Muscle of leg (tissue), 11 donors: ENCODE data around the gene CCDC51. TPM values are rescaled to one million over a fixed set of nuclear protein-coding genes. Genes with fewer than 3 reads are reported as not detected.

Experiments
- DNase-seq: peaks from one replicate; pipeline ENCODE4 v3.0.0; 2013
- H3K27ac ChIP-seq: one replicate; pipeline ENCODE4 v1.5.1; 2013; ENCODE audit warnings: mild to moderate bottlenecking, low read length, control low read depth
- H3K27me3 ChIP-seq: one replicate; pipeline ENCODE4 v1.6.1; 2013; ENCODE audit warnings: low read length; ENCODE audit not compliant: control insufficient read depth, insufficient read depth
- H3K36me3 ChIP-seq: one replicate; pipeline ENCODE4 v1.6.1; 2013; ENCODE audit warnings: low read length; ENCODE audit not compliant: control insufficient read depth, insufficient read depth
- H3K4me1 ChIP-seq: one replicate; pipeline ENCODE4 v1.6.1; 2013; ENCODE audit warnings: low read length; ENCODE audit not compliant: control insufficient read depth, insufficient read depth
- H3K4me3 ChIP-seq: one replicate; pipeline ENCODE4 v1.5.1; 2013; ENCODE audit warnings: low read length, control low read depth
- H3K9me3 ChIP-seq: replicated peaks from 2 replicates; pipeline ENCODE4 v1.6.1; 2013; ENCODE audit warnings: low read depth, low read length; ENCODE audit not compliant: control insufficient read depth
- WGBS: methylation state at CpG from one replicate; pipeline ENCODE4 v1.1.5; 2013; ENCODE audit warnings: missing lambda C conversion rate; ENCODE audit not compliant: insufficient coverage; 5-methylcytosine and 5-hydroxymethylcytosine counted together
- polyA plus RNA-seq, 8 donors: library from polyadenylated mRNA; unstranded; fragments of 120-200 nt; gene quantifications; one replicate each; pipeline versions ENCODE4 v1.2.1 to v1.2.3, GENCODE V29; 2013; ENCODE audit warnings: inconsistent platforms in 1 of 8, low replicate concordance in 1 of 8; ENCODE audit not compliant: insufficient read length in 8 of 8, insufficient read depth in 1 of 8
- total RNA-seq: library from RNA; stranded (reverse); fragments of 120-200 nt; gene quantifications from one replicate; pipeline ENCODE4 v1.2.4, GENCODE V29; 2013

CCDC51 gene
- total and polyA plus RNA-seq, 9 donors = 11.2 to 17.9 (median 13.2) TPM

GRCh38 chr3:48435223-48435595 is 4.7 kb downstream of the CCDC51 start:
- H3K27ac ChIP-seq = no peak overlapping the region
- H3K4me3 ChIP-seq = no peak overlapping the region

GRCh38 chr3:48434591-48435222 is 5.2 kb downstream of the CCDC51 start:
- no peak overlapping the region for H3K27ac ChIP-seq

More at GRCh38 chr3:48435223-48435595, 4.7 kb downstream of the CCDC51 start:
- Histone ChIP-seq H3K27me3 (no peaks in the 10 kb centered on the region), H3K4me1 (peaks cover 9% of the 10 kb centered on the region), H3K9me3 (no peaks in the 10 kb centered on the region), H3K36me3 (peaks cover 36% of the 10 kb centered on the region)
- DNase-seq = no peak
- 67% methylated on average over 3 of the region's 4 CpGs for WGBS

DNA sequence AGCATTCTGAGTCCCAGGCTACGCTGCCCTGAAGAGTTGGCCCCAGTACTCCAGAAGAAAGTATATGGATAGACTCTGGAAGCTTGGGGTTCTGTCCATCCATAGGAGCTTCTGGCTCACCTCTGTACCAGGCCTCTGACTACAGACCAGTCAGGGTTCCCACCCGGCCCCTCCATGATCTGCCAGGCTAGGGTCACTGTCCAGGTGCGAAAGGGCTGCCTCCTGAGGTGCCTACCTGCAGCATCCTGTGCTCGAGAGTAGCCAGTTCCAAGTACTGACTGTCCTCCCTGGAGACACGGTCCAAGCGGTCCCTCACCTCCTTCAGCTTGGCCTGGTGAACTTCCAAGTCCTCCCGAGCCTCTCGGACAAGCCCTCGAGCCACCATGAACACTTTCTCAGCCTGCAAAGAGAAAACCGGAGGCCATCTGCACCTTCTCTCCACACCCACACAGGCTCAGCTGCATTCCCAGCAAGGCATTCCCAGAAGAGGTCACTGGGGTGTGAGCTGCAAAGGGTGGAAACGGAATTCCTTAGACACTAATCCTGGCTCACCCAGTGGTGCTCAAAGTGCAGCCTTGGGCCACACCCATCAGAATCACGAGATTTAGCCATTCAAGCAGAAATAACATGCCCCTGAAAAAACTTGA is 6.3 kb downstream of the CCDC51 start:
- Histone ChIP-seq H3K27ac (peak overlapping the region; percentile 9), H3K27me3 (no peaks in the 10 kb centered on the region), H3K9me3 (no peaks in the 10 kb centered on the region), H3K36me3 (peaks cover 36% of the 10 kb centered on the region), H3K4me1 (peaks cover 10% of the 10 kb centered on the region), H3K4me3 (no peak overlapping the region)
- 84% methylated on average over 6 of the region's 12 CpGs for WGBS
- no peak for DNase-seq

More at GRCh38 chr3:48434591-48435222, 5.2 kb downstream of the CCDC51 start:
- H3K4me1 ChIP-seq = peaks cover 14% of the 10 kb centered on the region
- no peaks in the 10 kb centered on the region for H3K27me3 ChIP-seq
- peaks cover 36% of the 10 kb centered on the region for H3K36me3 ChIP-seq
- WGBS = 86% methylated on average over 14 of the region's 15 CpGs
- H3K9me3 ChIP-seq = no peaks in the 10 kb centered on the region
- H3K4me3 ChIP-seq = no peak overlapping the region
- no peak for DNase-seq

GRCh38 chr3:48432411-48433371 is 7.2 kb downstream of the CCDC51 start:
- Histone ChIP-seq H3K27ac (no peak overlapping the region), H3K27me3 (no peaks in the 10 kb centered on the region), H3K4me3 (no peak overlapping the region), H3K4me1 (peaks cover 19% of the 10 kb centered on the region), H3K36me3 (peaks cover 36% of the 10 kb centered on the region), H3K9me3 (no peaks in the 10 kb centered on the region)
- WGBS = 68% methylated on average over 12 of the region's 16 CpGs
- DNase-seq = no peak

DNA sequence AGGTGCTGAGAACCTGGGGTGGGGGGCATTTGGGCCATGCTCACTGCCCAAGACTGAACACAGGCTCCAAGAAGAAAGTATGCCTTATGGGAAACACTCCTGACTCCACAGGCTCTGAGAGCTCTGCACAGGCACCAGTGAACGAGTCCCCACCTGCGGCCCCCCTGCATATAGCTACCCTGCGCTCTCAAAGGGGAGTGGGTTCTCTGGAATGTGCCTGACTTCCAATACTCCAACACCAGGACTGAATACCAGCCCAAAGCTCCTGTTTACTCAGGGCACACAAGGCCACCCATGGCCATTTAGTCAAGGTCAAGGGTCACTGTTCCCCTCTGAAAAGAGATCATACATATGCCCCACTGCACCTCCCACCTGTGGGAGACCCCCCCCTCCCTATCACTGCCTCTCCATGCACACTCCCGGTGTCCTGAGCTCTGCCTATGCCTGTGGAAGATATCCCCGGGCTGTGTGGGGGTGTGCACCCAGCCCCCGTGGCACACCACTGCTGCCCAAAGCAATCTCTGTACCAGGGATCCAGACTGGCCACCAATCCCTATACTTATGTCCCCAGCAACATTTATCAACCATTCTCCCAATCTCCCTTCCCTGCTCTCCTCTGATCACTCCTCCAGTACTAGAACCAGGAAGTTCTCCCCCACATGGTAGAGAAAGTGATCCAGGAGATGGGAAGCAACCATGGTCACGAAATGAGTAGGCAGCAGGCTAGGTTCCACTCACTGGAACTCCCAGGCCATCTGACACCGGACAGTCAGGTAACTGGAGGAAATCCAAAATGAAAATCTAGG is 8.5 kb downstream of the CCDC51 start:
- H3K9me3 ChIP-seq = no peaks in the 10 kb centered on the region
- WGBS = 84% methylated on average over 6 of the region's 8 CpGs
- peaks cover 36% of the 10 kb centered on the region for H3K36me3 ChIP-seq
- H3K4me3 ChIP-seq = no peak overlapping the region
- H3K4me1 ChIP-seq = peaks cover 32% of the 10 kb centered on the region
- H3K27me3 ChIP-seq = no peaks in the 10 kb centered on the region
- DNase-seq = no peak
- H3K27ac ChIP-seq = no peak overlapping the region

DNA sequence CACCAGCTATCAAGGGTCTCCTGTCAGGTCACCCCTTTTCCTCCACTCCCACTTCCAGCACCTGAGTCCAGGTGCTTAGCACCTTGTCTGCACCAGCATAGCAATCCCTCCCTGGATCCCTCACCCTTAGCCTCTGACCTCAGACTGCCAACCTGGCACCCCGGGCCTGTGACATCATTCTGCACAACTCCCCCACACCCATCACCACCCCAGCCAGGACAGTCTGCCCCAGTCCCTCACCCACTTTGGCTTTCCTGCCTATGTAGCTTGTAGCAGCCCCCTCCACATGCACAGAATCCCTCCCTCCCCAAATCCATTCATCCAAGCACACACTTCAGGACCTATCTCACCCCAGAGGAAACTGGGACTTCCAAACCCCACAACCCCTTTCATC is 9.2 kb downstream of the CCDC51 start:
- Histone ChIP-seq H3K27ac (no peak overlapping the region), H3K27me3 (no peaks in the 10 kb centered on the region), H3K36me3 (peaks cover 36% of the 10 kb centered on the region), H3K4me3 (no peak overlapping the region), H3K4me1 (peaks cover 39% of the 10 kb centered on the region), H3K9me3 (no peaks in the 10 kb centered on the region)
- no peak for DNase-seq
- 64% methylated on average over 1 of the region's 1 CpG for WGBS

DNA sequence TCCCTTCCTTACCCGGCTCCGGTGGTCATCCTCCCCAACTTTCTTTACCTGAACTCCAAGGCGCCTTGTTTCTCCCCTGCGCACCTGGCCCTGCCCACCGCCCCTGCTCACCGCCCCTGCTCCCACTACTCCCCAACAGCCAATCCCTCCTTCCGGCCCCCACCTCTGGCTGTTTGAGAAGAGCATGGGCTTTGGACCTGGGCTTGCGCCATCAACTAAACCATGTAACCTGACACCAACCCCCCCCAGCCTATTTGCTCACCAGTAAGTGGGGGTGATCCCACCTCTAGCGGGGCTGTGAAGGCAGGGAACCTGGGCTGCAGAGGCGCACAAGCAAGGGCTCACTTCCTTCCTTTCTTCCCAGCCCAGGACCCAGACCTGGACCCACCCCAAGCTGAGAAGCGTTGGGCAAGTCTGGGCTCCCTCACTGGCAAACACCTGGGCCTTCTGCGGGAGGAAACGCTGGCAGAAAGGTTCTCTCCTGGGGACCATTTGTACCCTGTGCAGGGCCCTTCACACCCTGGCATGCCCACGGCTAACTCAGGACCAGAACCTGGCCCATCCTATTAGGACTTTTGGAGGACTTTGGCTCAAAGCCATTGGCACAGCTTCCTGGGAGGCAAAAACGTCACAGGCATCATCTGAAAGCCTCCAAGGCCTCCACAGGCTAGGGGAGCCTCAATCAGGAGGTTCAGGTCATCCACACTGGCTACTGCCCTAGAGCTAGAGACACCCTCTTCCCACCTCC is 9.8 kb downstream of the CCDC51 start, which contains the start of gene PLXNB1:
Gene PLXNB1, minus strand, starts transcription at position 127 of the 748 bp plus-strand sequence. CDS start 5,475 bp downstream, outside the sequence.
- Histone ChIP-seq H3K36me3 (peaks cover 36% of the 10 kb centered on the region), H3K4me3 (peak within 1 kb of the TSS; percentile 62), H3K27ac (peak within 1 kb of the TSS; percentile 47), H3K9me3 (no peaks in the 10 kb centered on the region), H3K27me3 (no peaks in the 10 kb centered on the region), H3K4me1 (peaks cover 45% of the 10 kb centered on the region)
- peak; percentile 65 for DNase-seq
- 9% methylated on average over 14 of the region's 15 CpGs for WGBS

GRCh38 chr3:48429317-48429959 is 10.5 kb downstream of the CCDC51 start:
- WGBS = under 1% methylated on average over 85 of the region's 86 CpGs
- H3K4me1 ChIP-seq = peaks cover 52% of the 10 kb centered on the region
- peak overlapping the region; percentile 62 for H3K4me3 ChIP-seq
- peak; percentile 57 for DNase-seq
- H3K9me3 ChIP-seq = no peaks in the 10 kb centered on the region
- H3K27ac ChIP-seq = peak overlapping the region; percentile 29
- H3K27me3 ChIP-seq = no peaks in the 10 kb centered on the region
- peaks cover 31% of the 10 kb centered on the region for H3K36me3 ChIP-seq
